Muscle layer of colon (tissue), 2 donors: ENCODE measurements around the gene SDC4.
A peak's percentile ranks its signal among the peaks of the same experiment; 100 is the strongest.
"Not testable (repeated sequence)": the region's sequence is repeated elsewhere in the genome, so short reads cannot be mapped to it uniquely, and the experiment has no call there.

Experiments
- H3K27ac ChIP-seq: one replicate; pipeline ENCODE4 v1.7.0; 2013; ENCODE audit warnings: low read depth, mild to moderate bottlenecking, low read length, moderate library complexity
- H3K27me3 ChIP-seq, 2 donors: one replicate each; pipeline ENCODE4 v1.7.0; 2013; ENCODE audit warnings: low read length in 2 of 2, mild to moderate bottlenecking in 2 of 2; ENCODE audit not compliant: insufficient read depth in 2 of 2, control insufficient read depth in 1 of 2
- H3K36me3 ChIP-seq: one replicate; pipeline ENCODE4 v1.7.0; 2013; ENCODE audit warnings: mild to moderate bottlenecking, low read length; ENCODE audit not compliant: insufficient read depth
- H3K4me1 ChIP-seq: one replicate; pipeline ENCODE4 v1.7.0; 2013; ENCODE audit warnings: mild to moderate bottlenecking, low read length; ENCODE audit not compliant: insufficient read depth
- H3K4me3 ChIP-seq, 2 donors: one replicate each; pipeline ENCODE4 v1.7.0; 2013; ENCODE audit warnings: low read length in 2 of 2, low read depth in 1 of 2, mild to moderate bottlenecking in 1 of 2, moderate library complexity in 1 of 2
- H3K9ac ChIP-seq: one replicate; pipeline ENCODE4 v1.7.0; 2013; ENCODE audit warnings: low read length
- H3K9me3 ChIP-seq: one replicate; pipeline ENCODE4 v1.7.0; 2013; ENCODE audit warnings: mild to moderate bottlenecking, low read length
- donor health status: abdominal sarcoma.
- donor health status: Adenocarcinoma of cecum.

SDC4 gene

DNA sequence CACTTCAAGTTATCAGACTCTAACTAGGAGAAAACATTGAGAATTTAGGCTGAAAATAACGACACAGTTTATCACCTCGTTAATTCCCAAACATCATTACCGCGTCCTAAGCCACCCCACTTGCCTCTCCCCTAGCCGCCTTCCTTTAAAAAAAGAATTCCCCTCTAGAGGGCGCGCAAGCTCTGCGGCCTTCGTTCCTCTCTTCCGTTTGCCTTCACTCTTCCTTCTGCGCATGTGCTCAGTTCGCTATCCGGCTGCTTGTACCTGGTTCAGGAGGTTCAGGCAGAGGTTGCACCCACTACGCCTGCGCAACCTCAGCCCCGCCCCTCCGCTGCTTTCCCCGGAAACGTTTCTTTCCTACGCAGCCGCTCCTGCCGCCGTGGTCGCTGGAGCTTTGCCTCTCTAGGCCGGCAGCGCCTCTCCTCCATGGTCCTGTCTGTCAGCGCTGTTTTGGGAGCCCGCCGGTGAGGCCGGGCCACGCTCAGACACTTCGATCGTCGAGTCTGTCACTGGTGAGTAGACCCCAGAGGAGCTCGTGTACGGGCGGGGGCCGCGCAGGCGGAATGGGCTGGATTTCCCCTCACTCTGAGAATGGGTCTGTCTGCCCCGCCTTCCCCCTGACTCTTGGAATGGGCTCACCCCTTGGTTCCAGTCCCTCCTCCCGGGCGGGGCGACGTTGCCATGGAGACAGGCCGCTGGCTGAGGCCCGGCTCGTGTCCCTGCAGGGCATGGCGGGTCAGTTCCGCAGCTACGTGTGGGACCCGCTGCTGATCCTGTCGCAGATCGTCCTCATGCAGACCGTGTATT, 14.8 kb upstream of the SDC4 start, which contains the start of gene SYS1:
SYS1 (plus strand) TSS at position 353 of the 807 bp plus-strand sequence; CDS start at position 729, 376 bp downstream.
- no peaks in the 10 kb centered on the region for H3K9me3 ChIP-seq
- H3K9ac ChIP-seq = peak within 1 kb of the TSS; percentile 56
- H3K4me3 ChIP-seq = peak within 1 kb of the TSS; percentile 48 to 82
- peak within 1 kb of the TSS; percentile 79 for H3K27ac ChIP-seq
- H3K36me3 ChIP-seq = peaks cover 24% of the 10 kb centered on the region
- H3K27me3 ChIP-seq = no peaks in the 10 kb centered on the region
- H3K4me1 ChIP-seq = peaks cover 38% of the 10 kb centered on the region

- no peak overlapping the region for H3K9ac ChIP-seq
- H3K9me3 ChIP-seq = no peaks in the 10 kb centered on the region
- H3K36me3 ChIP-seq = peaks cover 11% of the 10 kb centered on the region
- no peak overlapping the region for H3K4me3 ChIP-seq
- H3K27me3 ChIP-seq = no peaks in the 10 kb centered on the region
- H3K27ac ChIP-seq = peak overlapping the region; percentile 4
- peaks cover 48% of the 10 kb centered on the region for H3K4me1 ChIP-seq
Measured at GRCh38 chr20:45361793-45362192, 13.6 kb upstream of the SDC4 start.

- Histone ChIP-seq H3K4me1 (peaks cover 43% of the 10 kb centered on the region), H3K27ac (peak overlapping the region; percentile 86), H3K9ac (peak overlapping the region; percentile 18)
Measured at GRCh38 chr20:45359406-45360148, 11.4 kb upstream of the SDC4 start.

GRCh38 chr20:45359069-45359405, 10.8 kb upstream of the SDC4 start:
- H3K9me3 ChIP-seq = no peaks in the 10 kb centered on the region
- H3K27me3 ChIP-seq = no peaks in the 10 kb centered on the region
- peak overlapping the region; percentile 18 for H3K9ac ChIP-seq
- no peak overlapping the region for H3K4me3 ChIP-seq
- peak overlapping the region; percentile 86 for H3K27ac ChIP-seq
- H3K4me1 ChIP-seq = peaks cover 44% of the 10 kb centered on the region
- no peaks in the 10 kb centered on the region for H3K36me3 ChIP-seq

More at GRCh38 chr20:45359406-45360148, 11.4 kb upstream of the SDC4 start:
- Histone ChIP-seq H3K4me3 (no peak overlapping the region), H3K27me3 (no peaks in the 10 kb centered on the region), H3K36me3 (no peaks in the 10 kb centered on the region), H3K9me3 (no peaks in the 10 kb centered on the region)

DNA sequence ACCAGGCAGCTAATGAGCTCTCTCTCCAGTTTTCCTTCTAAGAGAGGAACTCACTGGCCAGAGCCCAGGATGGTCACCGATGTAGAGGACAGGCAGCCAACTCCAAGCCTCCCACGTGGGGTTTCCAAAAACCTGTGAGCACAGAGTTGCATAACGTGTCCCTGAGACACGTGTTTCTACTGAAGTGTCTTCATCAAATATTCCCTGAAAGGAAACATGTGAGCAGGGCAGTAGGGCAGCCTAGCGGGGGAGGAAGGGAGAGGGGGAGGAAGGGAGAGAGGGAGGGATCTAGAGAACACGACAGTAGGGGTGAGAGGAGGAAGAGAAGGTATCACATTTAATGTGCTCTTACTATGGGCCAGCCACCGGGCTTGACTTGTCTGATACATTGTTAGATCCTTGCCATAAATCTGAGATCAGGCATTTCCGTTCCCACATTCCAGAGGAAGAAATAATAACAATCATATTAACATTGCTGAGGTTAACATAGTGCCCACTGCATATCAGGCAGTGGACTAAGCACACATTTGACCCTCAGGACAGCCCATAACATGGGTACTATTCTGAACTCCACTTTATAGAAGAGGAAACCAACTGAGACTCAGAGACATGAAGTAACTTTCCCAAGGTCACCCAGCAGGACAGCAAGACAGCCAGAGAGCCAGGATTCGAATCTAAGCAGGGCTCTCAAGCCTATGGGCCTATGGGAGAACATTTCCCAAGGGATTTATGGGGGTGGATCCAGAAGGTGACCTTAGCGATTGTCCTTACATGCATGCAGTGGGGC, 10.3 kb upstream of the SDC4 start:
- Histone ChIP-seq H3K27ac (peak overlapping the region; percentile 86), H3K36me3 (no peaks in the 10 kb centered on the region), H3K9me3 (no peaks in the 10 kb centered on the region), H3K4me3 (no peak overlapping the region), H3K9ac (peak overlapping the region; percentile 18), H3K4me1 (peaks cover 44% of the 10 kb centered on the region), H3K27me3 (no peaks in the 10 kb centered on the region)

DNA sequence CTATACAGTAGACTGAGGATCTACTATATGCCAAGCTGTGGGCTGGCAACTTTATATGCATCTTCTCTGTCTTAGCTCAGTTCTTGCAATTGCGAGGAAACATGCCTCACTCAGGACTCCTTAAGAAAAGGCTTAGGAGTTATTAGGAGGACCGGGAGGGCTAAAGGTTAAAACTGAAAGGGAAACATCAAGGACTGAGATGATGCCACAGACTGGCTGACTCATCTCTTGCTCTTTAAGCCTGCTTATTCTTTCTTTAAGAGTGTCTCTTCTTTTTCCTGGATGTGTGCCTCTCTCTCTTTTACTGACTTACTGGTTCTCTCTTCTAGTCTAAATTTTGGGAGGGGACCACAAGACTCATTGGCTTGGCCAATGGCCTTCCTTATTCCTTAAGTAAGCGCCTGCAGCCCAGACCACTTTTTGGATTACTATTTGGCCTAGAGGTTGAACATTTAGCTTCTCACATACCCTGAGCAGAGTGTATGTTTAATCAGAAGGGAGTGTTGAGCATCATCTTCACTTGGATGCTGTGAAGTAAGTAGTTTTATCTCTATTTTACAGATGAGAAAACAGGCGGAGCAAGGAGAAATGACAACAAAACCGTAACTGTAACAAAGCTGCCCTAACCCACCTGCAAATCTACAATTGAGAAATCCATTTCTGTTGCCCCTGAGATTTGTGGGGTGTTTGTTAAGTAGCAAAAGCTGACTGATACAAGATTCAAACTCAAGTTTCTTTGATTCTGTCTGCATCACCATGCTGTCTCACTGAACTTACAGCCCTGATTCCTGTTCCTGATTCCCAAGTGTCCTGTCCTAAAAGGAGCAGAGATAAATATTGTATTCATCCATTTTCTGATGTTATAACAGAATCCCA, 7.2 kb upstream of the SDC4 start:
- no peak overlapping the region for H3K4me3 ChIP-seq
- no peaks in the 10 kb centered on the region for H3K27me3 ChIP-seq
- no peaks in the 10 kb centered on the region for H3K9me3 ChIP-seq
- H3K4me1 ChIP-seq = peaks cover 44% of the 10 kb centered on the region
- peak overlapping the region; percentile 2 for H3K9ac ChIP-seq
- H3K27ac ChIP-seq = peak overlapping the region; percentile 64
- H3K36me3 ChIP-seq = no peaks in the 10 kb centered on the region

- peaks cover 39% of the 10 kb centered on the region for H3K4me1 ChIP-seq
- H3K9me3 ChIP-seq = no peaks in the 10 kb centered on the region
- H3K9ac ChIP-seq = no peak overlapping the region
- no peaks in the 10 kb centered on the region for H3K36me3 ChIP-seq
- peak overlapping the region; percentile 64 for H3K27ac ChIP-seq
- no peaks in the 10 kb centered on the region for H3K27me3 ChIP-seq
- H3K4me3 ChIP-seq = no peak overlapping the region
Measured at GRCh38 chr20:45354423-45355208, 6.4 kb upstream of the SDC4 start.

- Histone ChIP-seq H3K36me3 (no peaks in the 10 kb centered on the region), H3K4me1 (peaks cover 34% of the 10 kb centered on the region), H3K27ac (no peak overlapping the region)
Measured at GRCh38 chr20:45353746-45354145, 5.5 kb upstream of the SDC4 start.

GRCh38 chr20:45352729-45353128, 4.5 kb upstream of the SDC4 start:
- H3K9me3 ChIP-seq = no peaks in the 10 kb centered on the region

More at GRCh38 chr20:45353746-45354145, 5.5 kb upstream of the SDC4 start:
- Histone ChIP-seq H3K4me3 (no peak overlapping the region), H3K9ac (no peak overlapping the region), H3K9me3 (no peaks in the 10 kb centered on the region), H3K27me3 (no peaks in the 10 kb centered on the region)

GRCh38 chr20:45350795-45351194, 2.6 kb upstream of the SDC4 start:
- H3K27ac ChIP-seq, H3K9ac ChIP-seq, H3K9me3 ChIP-seq, H3K27me3 ChIP-seq, H3K36me3 ChIP-seq, H3K4me3 ChIP-seq: not testable (repeated sequence)
- H3K4me1 ChIP-seq = peaks cover 29% of the 10 kb centered on the region

More at GRCh38 chr20:45352729-45353128, 4.5 kb upstream of the SDC4 start:
- Histone ChIP-seq H3K27ac (no peak overlapping the region), H3K36me3 (no peaks in the 10 kb centered on the region), H3K9ac (no peak overlapping the region), H3K27me3 (no peaks in the 10 kb centered on the region), H3K4me3 (no peak overlapping the region), H3K4me1 (peaks cover 27% of the 10 kb centered on the region)
